ENCODE results near the gene DOK6. TPM values are rescaled to one million over a fixed set of nuclear protein-coding genes. Genes with fewer than 3 reads are reported as not detected.
A peak's percentile ranks its signal among the peaks of the same experiment; 100 is the strongest.

The DOK6 gene
- polyA plus RNA-seq, 1 donor: 3.7 TPM

- DNase-seq: no peak
- Histone ChIP-seq H3K27me3 (ENCODE audit: control insufficient read depth, insufficient read depth, low read length) (no peaks in the 10 kb centered on the region), H3K4me1 (ENCODE audit: control insufficient read depth, insufficient read depth, low read length) (no peaks in the 10 kb centered on the region), H3K27ac (ENCODE audit: low read length) (no peak overlapping the region), H3K36me3 (ENCODE audit: control insufficient read depth, insufficient read depth, low read length) (no peaks in the 10 kb centered on the region), H3K9me3 (ENCODE audit: control insufficient read depth, low read depth, low read length) (peaks cover 4% of the 10 kb centered on the region), H3K4me3 (ENCODE audit: low read length) (no peak overlapping the region)
- WGBS (ENCODE audit: insufficient coverage, low lambda C conversion rate): no CpG with 5 or more reads among the region's 10 CpGs
Observed at GRCh38 chr18:69567813-69568488, 167.3 kb downstream of the DOK6 start.

GRCh38 chr18:69569133-69569532 lies 168.4 kb downstream of the DOK6 start:
- WGBS (ENCODE audit: insufficient coverage, low lambda C conversion rate): 100% methylated on average over 1 of the region's 2 CpGs
- Histone ChIP-seq H3K9me3 (ENCODE audit: control insufficient read depth, low read depth, low read length) (peaks cover 4% of the 10 kb centered on the region), H3K4me3 (ENCODE audit: low read length) (no peak overlapping the region), H3K36me3 (ENCODE audit: control insufficient read depth, insufficient read depth, low read length) (no peaks in the 10 kb centered on the region), H3K4me1 (ENCODE audit: control insufficient read depth, insufficient read depth, low read length) (no peaks in the 10 kb centered on the region), H3K27ac (ENCODE audit: low read length) (no peak overlapping the region), H3K27me3 (ENCODE audit: control insufficient read depth, insufficient read depth, low read length) (no peaks in the 10 kb centered on the region)
- DNase-seq: no peak

DNA sequence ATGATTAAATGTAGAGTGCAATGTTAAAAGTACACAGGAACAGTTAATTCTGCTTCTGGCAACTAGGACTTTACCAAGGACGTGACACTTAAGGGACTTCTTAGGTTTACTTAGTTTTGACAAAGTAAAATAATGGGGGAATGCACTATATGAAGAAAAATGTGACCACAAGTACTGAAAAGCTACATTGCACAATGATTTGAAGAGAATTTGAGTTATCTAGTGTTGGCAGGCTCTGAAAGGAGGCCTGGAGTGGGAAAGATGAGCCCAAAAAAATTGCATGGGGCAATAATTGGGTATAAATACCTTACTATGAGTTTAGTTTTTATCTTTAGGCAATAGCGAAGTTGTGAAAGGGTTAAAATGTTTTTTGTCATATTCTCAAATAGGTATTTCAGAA lies 173.7 kb downstream of the DOK6 start:
- 89% methylated on average over 1 of the region's 2 CpGs for WGBS (ENCODE audit: insufficient coverage, low lambda C conversion rate)
- Histone ChIP-seq H3K4me3 (ENCODE audit: low read length) (no peak overlapping the region), H3K27ac (ENCODE audit: low read length) (no peak overlapping the region), H3K36me3 (ENCODE audit: control insufficient read depth, insufficient read depth, low read length) (no peaks in the 10 kb centered on the region), H3K27me3 (ENCODE audit: control insufficient read depth, insufficient read depth, low read length) (no peaks in the 10 kb centered on the region), H3K4me1 (ENCODE audit: control insufficient read depth, insufficient read depth, low read length) (no peaks in the 10 kb centered on the region), H3K9me3 (ENCODE audit: control insufficient read depth, low read depth, low read length) (no peaks in the 10 kb centered on the region)
- DNase-seq: no peak

DNA sequence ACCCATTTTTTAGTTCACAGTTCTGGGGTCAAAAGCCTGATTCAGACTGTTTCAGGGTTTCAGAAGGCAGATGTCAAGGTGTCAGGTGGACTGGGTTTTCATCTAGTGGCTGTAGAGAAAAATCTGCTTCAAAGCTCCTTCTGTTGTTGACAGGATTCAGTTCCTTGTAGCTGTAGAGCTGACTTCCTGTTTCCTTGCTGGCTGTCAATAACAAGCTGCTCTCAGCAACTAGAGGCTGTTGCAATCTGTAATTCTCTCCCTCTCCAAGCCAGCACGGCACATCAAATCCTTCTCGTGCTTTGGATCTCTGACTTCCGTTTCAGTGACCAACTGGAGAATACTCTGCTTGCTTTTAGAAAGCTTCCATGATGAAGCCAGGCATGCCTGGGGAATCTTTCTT lies 179.4 kb downstream of the DOK6 start:
- Histone ChIP-seq H3K9me3 (ENCODE audit: control insufficient read depth, low read depth, low read length) (no peaks in the 10 kb centered on the region), H3K27me3 (ENCODE audit: control insufficient read depth, insufficient read depth, low read length) (no peaks in the 10 kb centered on the region), H3K27ac (ENCODE audit: low read length) (no peak overlapping the region), H3K4me3 (ENCODE audit: low read length) (no peak overlapping the region), H3K4me1 (ENCODE audit: control insufficient read depth, insufficient read depth, low read length) (no peaks in the 10 kb centered on the region), H3K36me3 (ENCODE audit: control insufficient read depth, insufficient read depth, low read length) (no peaks in the 10 kb centered on the region)
- WGBS (ENCODE audit: insufficient coverage, low lambda C conversion rate): 100% methylated on average over 1 of the region's 3 CpGs
- DNase-seq: peak in 1 of 2 donors; percentile 4

GRCh38 chr18:69584429-69584828 lies 183.7 kb downstream of the DOK6 start:
- no CpG with 5 or more reads among the region's 6 CpGs for WGBS (ENCODE audit: insufficient coverage, low lambda C conversion rate)
- Histone ChIP-seq H3K27ac (ENCODE audit: low read length) (no peak overlapping the region), H3K9me3 (ENCODE audit: control insufficient read depth, low read depth, low read length) (no peaks in the 10 kb centered on the region), H3K27me3 (ENCODE audit: control insufficient read depth, insufficient read depth, low read length) (no peaks in the 10 kb centered on the region), H3K4me1 (ENCODE audit: control insufficient read depth, insufficient read depth, low read length) (no peaks in the 10 kb centered on the region), H3K36me3 (ENCODE audit: control insufficient read depth, insufficient read depth, low read length) (no peaks in the 10 kb centered on the region), H3K4me3 (ENCODE audit: low read length) (no peak overlapping the region)
- no peak for DNase-seq

- no peak overlapping the region for H3K4me3 ChIP-seq (ENCODE audit: low read length)
- no peaks in the 10 kb centered on the region for H3K9me3 ChIP-seq (ENCODE audit: control insufficient read depth, low read depth, low read length)
- H3K36me3 ChIP-seq (ENCODE audit: control insufficient read depth, insufficient read depth, low read length): no peaks in the 10 kb centered on the region
- no peak overlapping the region for H3K27ac ChIP-seq (ENCODE audit: low read length)
- H3K27me3 ChIP-seq (ENCODE audit: control insufficient read depth, insufficient read depth, low read length): no peaks in the 10 kb centered on the region
- no peak for DNase-seq
- no CpG with 5 or more reads among the region's 1 CpG for WGBS (ENCODE audit: insufficient coverage, low lambda C conversion rate)
- H3K4me1 ChIP-seq (ENCODE audit: control insufficient read depth, insufficient read depth, low read length): no peaks in the 10 kb centered on the region
Observed at GRCh38 chr18:69585696-69586095, 185.0 kb downstream of the DOK6 start.

- no peaks in the 10 kb centered on the region for H3K36me3 ChIP-seq (ENCODE audit: control insufficient read depth, insufficient read depth, low read length)
- WGBS (ENCODE audit: insufficient coverage, low lambda C conversion rate): no CpG with 5 or more reads among the region's 7 CpGs
Observed at GRCh38 chr18:69586537-69586936, 185.8 kb downstream of the DOK6 start.

GRCh38 chr18:69588301-69588700 lies 187.6 kb downstream of the DOK6 start:
- no peaks in the 10 kb centered on the region for H3K36me3 ChIP-seq (ENCODE audit: control insufficient read depth, insufficient read depth, low read length)
- H3K4me1 ChIP-seq (ENCODE audit: control insufficient read depth, insufficient read depth, low read length): no peaks in the 10 kb centered on the region
- H3K4me3 ChIP-seq (ENCODE audit: low read length): no peak overlapping the region
- no peaks in the 10 kb centered on the region for H3K9me3 ChIP-seq (ENCODE audit: control insufficient read depth, low read depth, low read length)
- H3K27ac ChIP-seq (ENCODE audit: low read length): no peak overlapping the region
- DNase-seq: no peak
- 100% methylated on average over 1 of the region's 3 CpGs for WGBS (ENCODE audit: insufficient coverage, low lambda C conversion rate)
- H3K27me3 ChIP-seq (ENCODE audit: control insufficient read depth, insufficient read depth, low read length): no peaks in the 10 kb centered on the region

More at GRCh38 chr18:69586537-69586936, 185.8 kb downstream of the DOK6 start:
- no peak for DNase-seq
- H3K9me3 ChIP-seq (ENCODE audit: control insufficient read depth, low read depth, low read length): no peaks in the 10 kb centered on the region
- no peaks in the 10 kb centered on the region for H3K27me3 ChIP-seq (ENCODE audit: control insufficient read depth, insufficient read depth, low read length)
- no peak overlapping the region for H3K27ac ChIP-seq (ENCODE audit: low read length)
- no peaks in the 10 kb centered on the region for H3K4me1 ChIP-seq (ENCODE audit: control insufficient read depth, insufficient read depth, low read length)
- H3K4me3 ChIP-seq (ENCODE audit: low read length): no peak overlapping the region

DNA sequence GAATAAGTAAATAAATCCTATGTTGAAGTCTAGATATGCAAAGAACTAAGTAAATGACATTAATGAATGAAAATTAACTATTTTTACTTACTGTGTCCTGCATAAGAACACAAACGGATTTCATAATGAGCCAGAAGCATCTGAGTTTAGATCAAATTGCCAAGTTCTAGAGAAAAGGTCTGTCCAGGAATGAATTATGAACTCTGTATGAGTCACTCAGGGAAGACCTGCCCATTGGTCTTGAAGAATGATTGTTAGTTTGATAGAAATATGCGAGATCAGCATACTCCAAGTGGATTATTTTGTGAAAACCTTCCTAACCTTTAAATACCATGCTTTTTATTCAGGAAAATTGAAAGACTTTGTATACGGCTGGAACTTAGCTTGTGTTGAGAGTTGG lies 189.5 kb downstream of the DOK6 start:
- no peaks in the 10 kb centered on the region for H3K9me3 ChIP-seq (ENCODE audit: control insufficient read depth, low read depth, low read length)
- no peaks in the 10 kb centered on the region for H3K36me3 ChIP-seq (ENCODE audit: control insufficient read depth, insufficient read depth, low read length)
- no peak for DNase-seq
- H3K27me3 ChIP-seq (ENCODE audit: control insufficient read depth, insufficient read depth, low read length): no peaks in the 10 kb centered on the region
- no peak overlapping the region for H3K4me3 ChIP-seq (ENCODE audit: low read length)
- H3K27ac ChIP-seq (ENCODE audit: low read length): no peak overlapping the region
- no peaks in the 10 kb centered on the region for H3K4me1 ChIP-seq (ENCODE audit: control insufficient read depth, insufficient read depth, low read length)
- 100% methylated on average over 1 of the region's 3 CpGs for WGBS (ENCODE audit: insufficient coverage, low lambda C conversion rate)

DNA sequence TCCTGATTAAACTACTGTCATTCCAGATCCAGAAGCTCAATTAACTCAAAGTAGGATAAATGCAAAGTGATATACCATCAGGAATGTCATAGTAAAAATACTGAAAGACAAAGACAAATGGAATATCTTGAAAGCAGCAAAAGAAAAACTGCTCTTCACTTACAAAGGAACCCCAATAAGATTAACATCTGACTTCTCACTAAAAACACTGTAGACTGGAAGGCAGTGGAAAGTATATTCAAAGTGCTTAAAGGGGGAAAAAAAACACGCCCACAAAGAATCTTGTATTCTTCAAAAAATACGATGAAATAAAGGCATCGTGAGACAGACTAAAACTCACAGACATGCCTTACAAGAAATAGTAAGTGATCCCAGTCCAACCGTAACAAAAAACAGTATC lies 195.7 kb downstream of the DOK6 start:
- 100% methylated on average over 2 of the region's 4 CpGs for WGBS (ENCODE audit: insufficient coverage, low lambda C conversion rate)
- no peak for DNase-seq
- Histone ChIP-seq H3K4me1 (ENCODE audit: control insufficient read depth, insufficient read depth, low read length) (no peaks in the 10 kb centered on the region), H3K9me3 (ENCODE audit: control insufficient read depth, low read depth, low read length) (no peaks in the 10 kb centered on the region), H3K27ac (ENCODE audit: low read length) (no peak overlapping the region), H3K27me3 (ENCODE audit: control insufficient read depth, insufficient read depth, low read length) (no peaks in the 10 kb centered on the region), H3K4me3 (ENCODE audit: low read length) (no peak overlapping the region), H3K36me3 (ENCODE audit: control insufficient read depth, insufficient read depth, low read length) (no peaks in the 10 kb centered on the region)

- no peaks in the 10 kb centered on the region for H3K27me3 ChIP-seq (ENCODE audit: control insufficient read depth, insufficient read depth, low read length)
- no CpG with 5 or more reads among the region's 5 CpGs for WGBS (ENCODE audit: insufficient coverage, low lambda C conversion rate)
- H3K36me3 ChIP-seq (ENCODE audit: control insufficient read depth, insufficient read depth, low read length): no peaks in the 10 kb centered on the region
Observed at GRCh38 chr18:69597561-69597960, 196.9 kb downstream of the DOK6 start.

More at GRCh38 chr18:69597561-69597960, 196.9 kb downstream of the DOK6 start:
- no peak overlapping the region for H3K27ac ChIP-seq (ENCODE audit: low read length)
- no peak for DNase-seq
- no peaks in the 10 kb centered on the region for H3K4me1 ChIP-seq (ENCODE audit: control insufficient read depth, insufficient read depth, low read length)
- H3K4me3 ChIP-seq (ENCODE audit: low read length): no peak overlapping the region
- no peaks in the 10 kb centered on the region for H3K9me3 ChIP-seq (ENCODE audit: control insufficient read depth, low read depth, low read length)

Measured in large intestine (tissue), 3 donors.